ENCODE results near the gene MTA1.

- TF ChIP-seq, protein P1, sequence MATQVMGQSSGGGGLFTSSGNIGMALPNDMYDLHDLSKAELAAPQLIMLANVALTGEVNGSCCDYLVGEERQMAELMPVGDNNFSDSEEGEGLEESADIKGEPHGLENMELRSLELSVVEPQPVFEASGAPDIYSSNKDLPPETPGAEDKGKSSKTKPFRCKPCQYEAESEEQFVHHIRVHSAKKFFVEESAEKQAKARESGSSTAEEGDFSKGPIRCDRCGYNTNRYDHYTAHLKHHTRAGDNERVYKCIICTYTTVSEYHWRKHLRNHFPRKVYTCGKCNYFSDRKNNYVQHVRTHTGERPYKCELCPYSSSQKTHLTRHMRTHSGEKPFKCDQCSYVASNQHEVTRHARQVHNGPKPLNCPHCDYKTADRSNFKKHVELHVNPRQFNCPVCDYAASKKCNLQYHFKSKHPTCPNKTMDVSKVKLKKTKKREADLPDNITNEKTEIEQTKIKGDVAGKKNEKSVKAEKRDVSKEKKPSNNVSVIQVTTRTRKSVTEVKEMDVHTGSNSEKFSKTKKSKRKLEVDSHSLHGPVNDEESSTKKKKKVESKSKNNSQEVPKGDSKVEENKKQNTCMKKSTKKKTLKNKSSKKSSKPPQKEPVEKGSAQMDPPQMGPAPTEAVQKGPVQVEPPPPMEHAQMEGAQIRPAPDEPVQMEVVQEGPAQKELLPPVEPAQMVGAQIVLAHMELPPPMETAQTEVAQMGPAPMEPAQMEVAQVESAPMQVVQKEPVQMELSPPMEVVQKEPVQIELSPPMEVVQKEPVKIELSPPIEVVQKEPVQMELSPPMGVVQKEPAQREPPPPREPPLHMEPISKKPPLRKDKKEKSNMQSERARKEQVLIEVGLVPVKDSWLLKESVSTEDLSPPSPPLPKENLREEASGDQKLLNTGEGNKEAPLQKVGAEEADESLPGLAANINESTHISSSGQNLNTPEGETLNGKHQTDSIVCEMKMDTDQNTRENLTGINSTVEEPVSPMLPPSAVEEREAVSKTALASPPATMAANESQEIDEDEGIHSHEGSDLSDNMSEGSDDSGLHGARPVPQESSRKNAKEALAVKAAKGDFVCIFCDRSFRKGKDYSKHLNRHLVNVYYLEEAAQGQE (IDR thresholded peaks at IDR 0.05; ENCODE audit: insufficient read depth in 1 of 2, low read depth in 2 of 2, low read length in 2 of 2) = no peak
- TF ChIP-seq SIN3A (IDR thresholded peaks at IDR 0.05; ENCODE audit: borderline replicate concordance, insufficient read depth, low read length) (no peak), POLR2AphosphoS5 (IDR thresholded peaks at IDR 0.05; ENCODE audit: low read depth, low read length) (no peak)
Observed at GRCh38 chr14:105471823-105472485, 52.3 kb downstream of the MTA1 start.

All from PFSK-1 (cell line).